NK-92 treated with Interleukin-12 subunit alpha and Interleukin-12 subunit beta, amount 100 ng/mL, for 24 hours (cell line): Measurements from ENCODE around the gene GALNTL6.
A peak's percentile ranks its signal among the peaks of the same experiment; 100 is the strongest.

Source experiments
- DNase-seq: peaks from one replicate; lab custom pipeline; 2025; lab: John Stamatoyannopoulos, UW

Gene GALNTL6

GRCh38 chr4:172225457-172225856 lies 412.3 kb downstream of the GALNTL6 start:
- no peak for DNase-seq

- DNase-seq = no peak
Measured at GRCh38 chr4:172232966-172233365, 419.8 kb downstream of the GALNTL6 start.

- no peak for DNase-seq
Measured at GRCh38 chr4:172243551-172243950, 430.3 kb downstream of the GALNTL6 start.

- no peak for DNase-seq
Measured at GRCh38 chr4:172245516-172245915, 432.3 kb downstream of the GALNTL6 start.

- DNase-seq = no peak
Measured at GRCh38 chr4:172253409-172253808, 440.2 kb downstream of the GALNTL6 start.

DNA sequence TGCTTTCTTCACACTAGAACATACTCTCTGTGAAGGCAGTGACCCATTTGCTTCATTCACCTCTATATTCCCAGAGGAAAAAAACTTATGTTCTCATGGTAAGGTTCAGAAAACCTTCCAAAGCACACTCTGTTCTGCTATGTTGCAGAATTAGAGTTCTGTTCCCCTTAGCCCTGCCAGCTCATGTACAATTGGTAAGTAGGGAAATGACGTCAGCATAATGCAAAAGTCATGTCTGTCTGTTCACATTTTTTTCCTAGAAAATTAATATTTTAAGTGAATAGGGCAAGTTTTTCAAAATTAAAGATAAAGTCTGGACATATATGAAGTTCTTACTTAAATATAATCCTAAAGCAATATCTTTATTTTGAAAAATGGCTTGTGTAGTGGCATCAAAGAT lies 443.6 kb downstream of the GALNTL6 start:
- no peak for DNase-seq

GRCh38 chr4:172270397-172270796 lies 457.2 kb downstream of the GALNTL6 start:
- no peak for DNase-seq

GRCh38 chr4:172287117-172287516 lies 473.9 kb downstream of the GALNTL6 start:
- no peak for DNase-seq

GRCh38 chr4:172305698-172306097 lies 492.5 kb downstream of the GALNTL6 start:
- no peak for DNase-seq

GRCh38 chr4:172308078-172308477 lies 494.9 kb downstream of the GALNTL6 start:
- DNase-seq = no peak

DNA sequence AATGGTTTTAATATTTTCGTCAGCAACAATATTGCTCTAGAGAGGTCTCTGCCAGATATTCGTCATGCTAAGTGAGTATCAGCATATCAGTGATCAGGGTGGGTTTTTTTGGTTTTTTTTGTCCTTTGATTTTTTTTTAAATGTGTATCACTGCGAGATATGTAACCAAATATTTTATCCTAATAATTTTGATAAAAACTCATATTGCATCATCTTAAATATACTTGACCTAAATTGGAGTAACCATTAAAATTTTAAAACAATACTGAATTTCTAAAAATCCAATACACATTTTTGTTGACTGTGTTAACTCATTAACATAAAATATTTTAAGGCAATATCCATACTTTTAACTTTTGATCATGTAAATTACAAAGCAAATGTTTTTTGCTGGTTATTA lies 498.5 kb downstream of the GALNTL6 start:
- no peak for DNase-seq

GRCh38 chr4:172323288-172323687 lies 510.1 kb downstream of the GALNTL6 start:
- no peak for DNase-seq

DNA sequence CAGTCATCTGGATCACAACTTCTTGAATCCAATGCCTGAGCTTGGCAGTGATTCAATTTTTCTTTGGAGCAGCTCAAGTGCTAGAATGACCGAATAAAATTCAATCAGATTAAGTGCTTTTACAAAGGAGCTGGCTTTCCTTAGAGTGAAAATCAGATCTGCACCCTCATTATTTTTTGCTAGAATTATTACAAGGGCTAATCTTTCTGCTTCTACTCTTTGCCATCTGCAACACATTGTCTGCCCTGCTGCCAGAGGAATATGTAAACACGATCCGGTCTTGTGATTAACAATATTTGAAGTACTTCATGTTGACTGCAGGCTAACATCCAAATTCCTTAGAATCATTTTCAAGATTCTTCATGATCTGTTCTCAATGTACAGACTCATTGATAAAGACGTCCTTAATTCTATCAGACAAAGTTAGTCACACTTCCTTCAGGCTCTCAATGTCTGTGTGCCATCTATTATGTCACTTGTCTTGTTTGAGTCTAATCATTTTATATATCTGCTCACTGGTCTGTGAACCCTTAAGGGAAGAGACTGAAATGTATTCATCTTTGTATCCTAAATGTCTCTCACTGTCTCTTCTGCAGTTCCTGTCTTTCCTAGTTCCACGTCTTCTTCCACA lies 531.2 kb downstream of the GALNTL6 start:
- no peak for DNase-seq

GRCh38 chr4:172348426-172348825 lies 535.2 kb downstream of the GALNTL6 start:
- DNase-seq = no peak

GRCh38 chr4:172352356-172352755 lies 539.2 kb downstream of the GALNTL6 start:
- no peak for DNase-seq

- no peak for DNase-seq
Measured at GRCh38 chr4:172356016-172356415, 542.8 kb downstream of the GALNTL6 start.

DNA sequence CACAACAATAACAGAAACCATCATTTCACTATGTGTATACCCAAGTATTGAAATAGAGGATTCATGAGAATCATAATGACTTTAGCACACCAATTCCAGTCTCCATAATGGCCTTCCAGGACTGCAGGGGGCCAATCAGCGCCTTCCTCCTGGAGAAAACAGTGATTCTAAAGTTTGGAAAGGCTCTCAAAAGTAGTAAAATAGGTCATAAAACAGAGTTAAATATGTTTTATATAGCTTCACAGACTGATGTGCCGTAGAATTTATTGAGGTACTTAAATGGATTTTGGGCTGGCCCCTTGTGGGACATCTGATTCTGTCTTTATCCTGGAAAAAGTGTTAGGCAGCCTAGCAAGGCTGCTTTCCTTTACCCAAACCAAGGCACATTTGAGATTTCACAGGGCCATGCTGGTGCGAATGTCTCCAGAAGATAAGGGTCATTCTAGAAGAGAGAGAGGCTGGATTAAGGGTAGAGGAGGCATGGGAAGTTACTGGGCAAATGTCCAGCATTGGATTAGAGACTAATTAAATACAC lies 543.9 kb downstream of the GALNTL6 start:
- no peak for DNase-seq

DNA sequence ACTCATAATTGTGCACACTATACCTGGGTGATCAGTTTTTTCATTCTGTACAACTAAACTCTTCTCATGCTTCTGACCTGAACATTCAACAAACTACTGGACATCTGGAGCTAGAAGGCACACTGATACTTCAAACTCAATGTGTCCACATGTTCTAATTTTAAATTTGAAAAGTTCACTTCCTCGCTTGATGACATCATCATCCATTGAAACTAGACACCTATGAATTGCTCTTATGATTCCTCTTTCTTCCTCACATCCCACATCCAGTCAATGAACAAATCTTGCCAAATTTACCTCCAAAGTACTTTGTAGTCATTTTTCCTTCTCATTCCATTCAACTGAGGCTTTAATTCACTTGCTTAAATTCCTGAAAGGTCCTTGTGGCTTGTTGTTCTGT lies 549.4 kb downstream of the GALNTL6 start:
- DNase-seq = no peak

DNA sequence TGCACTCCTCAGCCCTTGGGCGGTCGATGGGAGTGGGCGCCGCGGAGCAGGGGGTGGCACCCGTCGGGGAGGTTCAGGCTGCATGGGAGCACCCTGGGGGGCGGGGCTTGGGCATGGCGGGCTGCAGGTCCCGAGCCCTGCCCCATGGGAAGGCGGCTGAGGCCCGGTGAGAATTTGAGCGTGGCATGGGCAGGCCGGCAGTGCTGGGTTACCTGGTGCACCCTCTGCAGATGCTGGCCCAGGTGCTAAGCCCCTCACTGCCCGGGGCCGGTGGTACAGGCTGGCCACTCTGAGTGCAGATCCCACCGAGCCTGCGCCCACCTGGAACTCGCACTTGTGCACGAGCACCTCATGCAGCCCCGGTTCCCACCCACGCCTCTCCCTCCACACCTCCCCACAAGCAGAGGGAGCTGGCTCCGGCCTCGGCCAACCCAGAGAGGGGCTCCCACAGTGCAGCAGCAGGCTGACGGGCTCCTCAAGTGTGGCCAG lies 556.3 kb downstream of the GALNTL6 start:
- DNase-seq = no peak

DNA sequence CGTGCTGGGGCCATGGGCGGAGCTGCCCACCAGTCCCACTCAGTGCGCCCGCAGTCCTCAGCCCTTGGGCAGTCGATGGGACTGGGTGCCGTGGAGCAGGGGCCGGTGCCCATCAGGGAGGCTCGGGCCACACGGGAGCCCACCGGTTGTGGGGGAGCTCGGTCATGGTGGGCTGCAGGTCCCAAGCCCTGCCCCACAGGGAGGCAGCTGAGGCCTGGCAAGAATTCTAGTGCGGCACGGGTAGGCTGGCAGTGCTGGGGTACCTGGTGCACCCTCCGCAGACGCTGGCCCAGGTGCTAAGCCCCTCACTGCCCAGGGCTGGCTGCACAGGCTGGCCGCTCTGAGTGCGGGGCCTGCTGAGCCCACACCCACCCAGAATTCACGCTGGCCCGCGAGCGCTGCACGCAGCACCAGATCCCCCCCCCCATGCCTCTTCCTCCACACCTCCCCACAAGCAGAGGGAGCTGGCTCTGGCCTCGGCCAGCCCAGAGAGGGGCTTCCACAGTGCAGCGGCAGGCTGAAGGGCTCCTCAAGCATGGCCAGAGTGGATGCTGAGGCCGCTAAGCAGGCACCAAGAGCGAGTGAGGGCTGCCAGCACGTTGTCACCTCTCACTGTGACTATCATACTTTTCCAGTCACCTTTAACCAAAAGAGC lies 564.4 kb downstream of the GALNTL6 start:
- DNase-seq = no peak

GRCh38 chr4:172379834-172380233 lies 566.6 kb downstream of the GALNTL6 start:
- no peak for DNase-seq

- DNase-seq = peak; percentile 12
Measured at GRCh38 chr4:172390331-172390730, 577.1 kb downstream of the GALNTL6 start.

- DNase-seq = no peak
Measured at GRCh38 chr4:172392741-172393140, 579.5 kb downstream of the GALNTL6 start.

DNA sequence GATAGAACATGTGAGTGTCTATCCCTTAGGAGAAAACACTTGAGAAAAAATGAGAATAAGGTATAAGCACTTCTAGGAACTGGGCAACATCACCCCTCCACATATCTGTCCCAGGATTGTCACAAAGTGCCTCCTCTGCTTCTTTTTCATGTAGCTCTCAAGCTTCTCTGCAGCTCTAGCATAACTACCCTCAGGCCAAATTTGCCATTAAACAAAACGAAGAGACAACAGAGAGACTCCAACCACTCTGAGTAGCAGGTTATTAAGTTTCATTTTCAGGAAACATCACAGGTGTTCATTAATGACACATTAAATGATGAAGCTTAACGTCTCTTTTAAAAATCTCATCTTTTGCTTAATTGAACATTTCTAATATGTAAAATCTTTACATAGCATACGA lies 580.0 kb downstream of the GALNTL6 start:
- no peak for DNase-seq
